SK-N-SH treated with all-trans-retinoic acid at 6 μM for 48 hours (cell line): ENCODE measurements around the gene C4orf51.
"Not testable (repeated sequence)": the region's sequence is repeated elsewhere in the genome, so short reads cannot be mapped to it uniquely, and the experiment has no call there.

Experiments used
- ATAC-seq: fragments of 200-7000 bp; cut with Tn5 transposase; 3 replicates; pipeline ENCODE4 v1.9.1; 2020; ENCODE audit warnings: mild to moderate bottlenecking, moderate library complexity
- ARNTL ChIP-seq: fragments of 450-650 bp; formaldehyde crosslinking; IDR thresholded peaks from 2 replicates; pipeline ENCODE4 v1.5.0; 2020; ENCODE audit warnings: low read depth, mild to moderate bottlenecking, moderate library complexity, borderline replicate concordance
- BACH2 ChIP-seq: fragments of 250-450 bp; sonication (Bioruptor Pico); IDR thresholded peaks from 2 replicates; pipeline ENCODE4 v1.9.0; 2021; ENCODE audit warnings: mild to moderate bottlenecking, borderline replicate concordance
- CSDC2 ChIP-seq: fragments of 250-450 bp; sonication (Bioruptor Pico); IDR thresholded peaks from 2 replicates; pipeline ENCODE4 v1.5.0; 2020; ENCODE audit warnings: mild to moderate bottlenecking, moderate library complexity
- GLIS3 ChIP-seq: fragments of 250-450 bp; sonication (Bioruptor Pico); IDR thresholded peaks from 2 replicates; pipeline ENCODE4 v1.5.0; 2020; ENCODE audit warnings: mild to moderate bottlenecking, moderate library complexity
- OSR1 ChIP-seq: fragments of 250-450 bp; sonication (Bioruptor Pico); IDR thresholded peaks from 2 replicates; pipeline ENCODE4 v1.8.0; 2022; ENCODE audit warnings: moderate library complexity, mild to moderate bottlenecking, inconsistent platforms
- RARB ChIP-seq: fragments of 250-450 bp; sonication (Bioruptor Pico); IDR thresholded peaks from 2 replicates; pipeline ENCODE4 v1.8.0; 2021; ENCODE audit warnings: mild to moderate bottlenecking, moderate library complexity
- SNAI2 ChIP-seq: fragments of 250-450 bp; sonication (Bioruptor Pico); IDR thresholded peaks from 2 replicates; pipeline ENCODE4 v1.5.0; 2020; ENCODE audit warnings: mild to moderate bottlenecking, moderate library complexity
- TCF4 ChIP-seq: fragments of 250-450 bp; sonication (Bioruptor Pico); IDR thresholded peaks from 2 replicates; pipeline ENCODE4 v1.8.0; 2021; ENCODE audit warnings: mild to moderate bottlenecking, moderate library complexity, borderline replicate concordance
- TOX ChIP-seq: fragments of 250-450 bp; sonication (Bioruptor Pico); IDR thresholded peaks from 2 replicates; pipeline ENCODE4 v1.8.0; 2021; ENCODE audit warnings: mild to moderate bottlenecking, moderate library complexity, borderline replicate concordance
- ZC3H10 ChIP-seq: fragments of 250-450 bp; sonication (Bioruptor Pico); IDR thresholded peaks from 2 replicates; pipeline ENCODE4 v1.5.1; 2021; ENCODE audit warnings: mild to moderate bottlenecking, moderate library complexity
- ZFP3 ChIP-seq: fragments of 250-450 bp; sonication (Bioruptor Pico); IDR thresholded peaks from 2 replicates; pipeline ENCODE4 v1.5.0; 2020; ENCODE audit warnings: mild to moderate bottlenecking, moderate library complexity
- ZFP30 ChIP-seq: fragments of 450-650 bp; formaldehyde crosslinking; IDR thresholded peaks from 2 replicates; pipeline ENCODE4 v1.5.0; 2022; ENCODE audit warnings: mild to moderate bottlenecking, moderate library complexity
- ZNF565 ChIP-seq: fragments of 450-650 bp; formaldehyde crosslinking; conservative IDR thresholded peaks from 2 replicates; pipeline ENCODE4 v1.5.0; 2020; ENCODE audit warnings: low read depth, mild to moderate bottlenecking, moderate library complexity
- ZNF70 ChIP-seq: fragments of 450-650 bp; formaldehyde crosslinking; IDR thresholded peaks from 2 replicates; pipeline ENCODE4 v1.5.0; 2020; ENCODE audit warnings: mild to moderate bottlenecking, moderate library complexity
- ZNF8 ChIP-seq: fragments of 450-650 bp; formaldehyde crosslinking; IDR thresholded peaks from 2 replicates; pipeline ENCODE4 v1.5.0; 2020; ENCODE audit warnings: mild to moderate bottlenecking, moderate library complexity
- TF ChIP-seq, protein P1 (sequence below): fragments of 250-450 bp; sonication (Bioruptor Pico); IDR thresholded peaks from 2 replicates; pipeline ENCODE4 v1.5.1; 2020; ENCODE audit warnings: low read depth, mild to moderate bottlenecking, moderate library complexity
- TF ChIP-seq, protein P2 (sequence below): fragments of 250-450 bp; sonication (Bioruptor Pico); IDR thresholded peaks from 2 replicates; pipeline ENCODE4 v1.8.0; 2020; ENCODE audit warnings: mild to moderate bottlenecking, moderate library complexity, borderline replicate concordance
- TF ChIP-seq, protein P3 (sequence below): fragments of 250-450 bp; sonication (Bioruptor Pico); IDR thresholded peaks from 2 replicates; pipeline ENCODE4 v1.5.0; 2020; ENCODE audit warnings: mild to moderate bottlenecking, moderate library complexity
- TF ChIP-seq, protein P4 (sequence below): fragments of 250-450 bp; sonication (Bioruptor Pico); IDR thresholded peaks from 2 replicates; pipeline ENCODE4 v1.8.0; 2021; ENCODE audit warnings: low read depth, mild to moderate bottlenecking, moderate library complexity, borderline replicate concordance

Gene C4orf51

GRCh38 chr4:145681956-145682355, 2.0 kb downstream of the C4orf51 start:
- TF ChIP-seq, protein P1, sequence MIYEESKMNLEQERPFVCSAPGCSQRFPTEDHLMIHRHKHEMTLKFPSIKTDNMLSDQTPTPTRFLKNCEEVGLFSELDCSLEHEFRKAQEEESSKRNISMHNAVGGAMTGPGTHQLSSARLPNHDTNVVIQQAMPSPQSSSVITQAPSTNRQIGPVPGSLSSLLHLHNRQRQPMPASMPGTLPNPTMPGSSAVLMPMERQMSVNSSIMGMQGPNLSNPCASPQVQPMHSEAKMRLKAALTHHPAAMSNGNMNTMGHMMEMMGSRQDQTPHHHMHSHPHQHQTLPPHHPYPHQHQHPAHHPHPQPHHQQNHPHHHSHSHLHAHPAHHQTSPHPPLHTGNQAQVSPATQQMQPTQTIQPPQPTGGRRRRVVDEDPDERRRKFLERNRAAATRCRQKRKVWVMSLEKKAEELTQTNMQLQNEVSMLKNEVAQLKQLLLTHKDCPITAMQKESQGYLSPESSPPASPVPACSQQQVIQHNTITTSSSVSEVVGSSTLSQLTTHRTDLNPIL (CRISPR knock-in tag), result no peak
- TF ChIP-seq BACH2 (CRISPR knock-in tag), result no peak
- no peak for ATAC-seq

DNA sequence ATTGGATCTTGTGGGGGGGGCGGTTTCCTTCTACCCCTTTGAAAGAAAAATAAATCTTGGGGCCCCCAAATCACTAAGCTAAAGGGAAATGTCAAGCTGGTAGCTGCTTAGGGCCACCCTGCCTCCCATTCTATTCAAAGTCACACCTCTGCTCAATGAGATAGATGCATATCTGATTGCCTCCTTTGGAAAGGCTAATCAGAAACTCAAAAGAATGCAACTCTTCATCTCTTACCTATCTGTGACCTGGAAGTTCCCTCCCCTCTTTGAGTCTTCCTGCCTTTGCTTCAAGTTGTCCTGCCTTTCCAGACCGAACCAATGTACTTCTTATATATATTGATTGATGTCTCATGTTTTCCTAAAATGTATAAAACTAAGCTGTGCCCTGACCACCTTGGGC, 7.0 kb downstream of the C4orf51 start:
- no peak for TF ChIP-seq ZNF565 (CRISPR knock-in tag)
- TF ChIP-seq ZNF70 (CRISPR knock-in tag), result no peak
- no peak for TF ChIP-seq ZNF8 (CRISPR knock-in tag)
- TF ChIP-seq TCF4 (CRISPR knock-in tag), result no peak
- TF ChIP-seq GLIS3, result no peak
- TF ChIP-seq RARB, result no peak
- no peak for TF ChIP-seq ZC3H10
- TF ChIP-seq, protein P2, sequence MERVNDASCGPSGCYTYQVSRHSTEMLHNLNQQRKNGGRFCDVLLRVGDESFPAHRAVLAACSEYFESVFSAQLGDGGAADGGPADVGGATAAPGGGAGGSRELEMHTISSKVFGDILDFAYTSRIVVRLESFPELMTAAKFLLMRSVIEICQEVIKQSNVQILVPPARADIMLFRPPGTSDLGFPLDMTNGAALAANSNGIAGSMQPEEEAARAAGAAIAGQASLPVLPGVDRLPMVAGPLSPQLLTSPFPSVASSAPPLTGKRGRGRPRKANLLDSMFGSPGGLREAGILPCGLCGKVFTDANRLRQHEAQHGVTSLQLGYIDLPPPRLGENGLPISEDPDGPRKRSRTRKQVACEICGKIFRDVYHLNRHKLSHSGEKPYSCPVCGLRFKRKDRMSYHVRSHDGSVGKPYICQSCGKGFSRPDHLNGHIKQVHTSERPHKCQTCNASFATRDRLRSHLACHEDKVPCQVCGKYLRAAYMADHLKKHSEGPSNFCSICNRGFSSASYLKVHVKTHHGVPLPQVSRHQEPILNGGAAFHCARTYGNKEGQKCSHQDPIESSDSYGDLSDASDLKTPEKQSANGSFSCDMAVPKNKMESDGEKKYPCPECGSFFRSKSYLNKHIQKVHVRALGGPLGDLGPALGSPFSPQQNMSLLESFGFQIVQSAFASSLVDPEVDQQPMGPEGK (CRISPR knock-in tag), result no peak
- TF ChIP-seq SNAI2 (CRISPR knock-in tag), result no peak
- TF ChIP-seq OSR1 (CRISPR knock-in tag), result no peak
- TF ChIP-seq ARNTL (CRISPR knock-in tag), result no peak

DNA sequence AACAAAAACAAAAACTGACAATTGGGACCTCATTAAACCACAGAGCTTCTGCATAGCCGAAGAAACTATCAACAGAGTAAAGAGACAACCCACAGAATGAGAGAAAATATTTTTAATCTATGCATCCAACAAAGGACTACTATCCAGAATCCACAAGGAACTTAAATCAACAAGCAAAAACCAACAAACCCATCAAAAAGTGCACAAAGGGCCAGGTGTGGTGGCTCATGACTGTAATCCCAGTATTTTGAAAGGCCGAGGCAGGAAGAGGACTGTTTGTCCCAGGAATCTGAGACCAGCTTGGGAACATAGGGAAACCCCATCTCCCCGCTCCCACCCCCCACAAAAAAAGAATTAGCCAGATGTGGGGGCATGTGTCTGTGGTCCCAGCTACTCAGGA, 10.7 kb downstream of the C4orf51 start:
- TF ChIP-seq ZFP30 (CRISPR knock-in tag) (no peak), CSDC2 (no peak), TCF4 (CRISPR knock-in tag) (no peak), ARNTL (CRISPR knock-in tag) (no peak), RARB (no peak), ZC3H10 (no peak), TOX (CRISPR knock-in tag) (no peak), ZNF565 (CRISPR knock-in tag) (no peak), BACH2 (CRISPR knock-in tag) (no peak), ZNF8 (CRISPR knock-in tag) (no peak)
- TF ChIP-seq, protein P3, sequence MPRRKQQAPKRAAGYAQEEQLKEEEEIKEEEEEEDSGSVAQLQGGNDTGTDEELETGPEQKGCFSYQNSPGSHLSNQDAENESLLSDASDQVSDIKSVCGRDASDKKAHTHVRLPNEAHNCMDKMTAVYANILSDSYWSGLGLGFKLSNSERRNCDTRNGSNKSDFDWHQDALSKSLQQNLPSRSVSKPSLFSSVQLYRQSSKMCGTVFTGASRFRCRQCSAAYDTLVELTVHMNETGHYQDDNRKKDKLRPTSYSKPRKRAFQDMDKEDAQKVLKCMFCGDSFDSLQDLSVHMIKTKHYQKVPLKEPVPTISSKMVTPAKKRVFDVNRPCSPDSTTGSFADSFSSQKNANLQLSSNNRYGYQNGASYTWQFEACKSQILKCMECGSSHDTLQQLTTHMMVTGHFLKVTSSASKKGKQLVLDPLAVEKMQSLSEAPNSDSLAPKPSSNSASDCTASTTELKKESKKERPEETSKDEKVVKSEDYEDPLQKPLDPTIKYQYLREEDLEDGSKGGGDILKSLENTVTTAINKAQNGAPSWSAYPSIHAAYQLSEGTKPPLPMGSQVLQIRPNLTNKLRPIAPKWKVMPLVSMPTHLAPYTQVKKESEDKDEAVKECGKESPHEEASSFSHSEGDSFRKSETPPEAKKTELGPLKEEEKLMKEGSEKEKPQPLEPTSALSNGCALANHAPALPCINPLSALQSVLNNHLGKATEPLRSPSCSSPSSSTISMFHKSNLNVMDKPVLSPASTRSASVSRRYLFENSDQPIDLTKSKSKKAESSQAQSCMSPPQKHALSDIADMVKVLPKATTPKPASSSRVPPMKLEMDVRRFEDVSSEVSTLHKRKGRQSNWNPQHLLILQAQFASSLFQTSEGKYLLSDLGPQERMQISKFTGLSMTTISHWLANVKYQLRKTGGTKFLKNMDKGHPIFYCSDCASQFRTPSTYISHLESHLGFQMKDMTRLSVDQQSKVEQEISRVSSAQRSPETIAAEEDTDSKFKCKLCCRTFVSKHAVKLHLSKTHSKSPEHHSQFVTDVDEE (CRISPR knock-in tag), result no peak
- TF ChIP-seq, protein P4, sequence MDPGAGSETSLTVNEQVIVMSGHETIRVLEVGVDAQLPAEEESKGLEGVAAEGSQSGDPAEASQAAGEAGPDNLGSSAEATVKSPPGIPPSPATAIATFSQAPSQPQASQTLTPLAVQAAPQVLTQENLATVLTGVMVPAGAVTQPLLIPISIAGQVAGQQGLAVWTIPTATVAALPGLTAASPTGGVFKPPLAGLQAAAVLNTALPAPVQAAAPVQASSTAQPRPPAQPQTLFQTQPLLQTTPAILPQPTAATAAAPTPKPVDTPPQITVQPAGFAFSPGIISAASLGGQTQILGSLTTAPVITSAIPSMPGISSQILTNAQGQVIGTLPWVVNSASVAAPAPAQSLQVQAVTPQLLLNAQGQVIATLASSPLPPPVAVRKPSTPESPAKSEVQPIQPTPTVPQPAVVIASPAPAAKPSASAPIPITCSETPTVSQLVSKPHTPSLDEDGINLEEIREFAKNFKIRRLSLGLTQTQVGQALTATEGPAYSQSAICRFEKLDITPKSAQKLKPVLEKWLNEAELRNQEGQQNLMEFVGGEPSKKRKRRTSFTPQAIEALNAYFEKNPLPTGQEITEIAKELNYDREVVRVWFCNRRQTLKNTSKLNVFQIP (CRISPR knock-in tag), result no peak
- TF ChIP-seq, all 23 proteins: peak for 0
- no peak for ATAC-seq

More for the DNA sequence above, 7.0 kb downstream of the C4orf51 start:
- ATAC-seq, result no peak

- ATAC-seq, result not testable (repeated sequence)
These were observed 11.5 kb downstream of the C4orf51 start for GRCh38 chr4:145691416-145691815.

DNA sequence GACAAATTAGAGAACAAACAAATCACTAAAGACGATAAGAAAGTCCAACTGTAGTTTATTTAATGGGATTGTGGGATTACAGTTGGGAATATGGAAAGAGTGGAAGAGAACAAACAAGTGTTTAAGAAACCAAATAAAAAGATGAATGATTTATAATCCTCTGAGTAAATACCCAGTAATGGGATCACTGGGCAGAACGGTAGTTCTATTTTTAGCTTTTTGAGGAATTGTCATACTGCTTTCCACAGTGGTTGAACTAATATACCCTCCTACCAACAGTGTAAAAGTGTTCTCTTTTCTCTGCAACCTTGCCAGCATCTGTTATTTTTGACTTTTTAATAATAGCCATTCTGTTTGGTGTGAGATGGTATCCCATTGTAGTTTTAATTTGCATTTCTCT, 15.0 kb downstream of the C4orf51 start:
- TF ChIP-seq ZFP3 (CRISPR knock-in tag) (no peak), ZNF8 (CRISPR knock-in tag) (no peak), GLIS3 (no peak), CSDC2 (no peak)
- TF ChIP-seq, protein P2 (CRISPR knock-in tag), result no peak
- ATAC-seq, result no peak
